Measurements from ENCODE around the gene TAF15. TPM values are rescaled to one million over a fixed set of nuclear protein-coding genes. Genes with fewer than 3 reads are reported as not detected.

Gene TAF15
- total RNA-seq = 10 to 100 TPM; 25.7 to 31.7 TPM

DNA sequence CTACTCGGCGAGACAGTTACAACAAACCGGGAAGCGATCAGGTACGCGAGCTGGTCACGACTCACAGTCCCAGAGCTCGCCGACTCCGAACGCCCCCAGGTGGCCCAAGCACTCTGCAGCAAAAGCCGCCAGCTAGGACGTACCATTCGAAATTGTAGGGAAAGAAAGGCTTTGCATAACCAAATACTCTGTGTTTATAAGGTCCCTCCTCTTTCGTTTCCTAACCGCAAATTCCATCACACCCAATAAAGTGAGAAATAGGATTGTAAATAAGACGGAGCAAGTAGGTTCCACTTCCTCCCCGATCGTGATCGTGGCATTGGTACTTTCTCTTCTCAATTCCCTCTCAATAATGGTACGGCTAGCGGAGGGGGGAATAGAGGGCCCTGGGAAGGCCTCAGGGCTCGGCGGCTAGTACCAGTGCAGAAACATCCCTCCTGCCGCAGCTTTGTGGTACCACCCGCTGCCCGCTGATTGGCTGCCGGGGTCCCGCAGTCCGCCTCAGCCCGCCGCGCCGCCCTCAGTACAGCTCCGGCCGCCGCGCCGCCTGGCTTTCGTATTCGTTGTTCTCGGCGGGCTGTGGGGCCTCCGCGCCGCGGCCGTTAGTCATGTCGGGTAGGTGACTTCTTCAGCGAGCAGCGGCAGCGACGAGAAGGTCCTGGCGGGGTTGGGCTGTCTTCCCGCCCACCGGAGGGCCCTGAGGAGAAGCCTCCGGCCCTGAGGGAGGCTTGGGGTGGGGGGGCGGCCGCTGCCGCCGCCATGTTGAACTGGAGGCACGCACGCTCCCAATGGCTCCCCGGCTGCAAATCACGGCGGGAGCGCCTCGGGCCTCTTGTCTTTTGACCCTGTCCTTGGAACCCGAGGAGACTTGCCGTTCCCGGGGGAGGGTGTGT, at the start of gene TAF15:
Gene TAF15, plus strand, starts transcription at position 523 of the 893 bp plus-strand sequence. Its CDS starts 86 bp downstream, at position 609.
- H3K36me3 ChIP-seq = no peaks in the 10 kb centered on the region
- no peaks in the 10 kb centered on the region for H3K9me3 ChIP-seq
- peaks cover 0 to 29% of the 10 kb centered on the region in 2 donors for H3K4me1 ChIP-seq
- peak within 1 kb of the TSS; percentile 82 to 92 for H3K4me3 ChIP-seq
- peak; percentile 95 for DNase-seq (ENCODE audit: low spot score)
- TF ChIP-seq, protein P1, sequence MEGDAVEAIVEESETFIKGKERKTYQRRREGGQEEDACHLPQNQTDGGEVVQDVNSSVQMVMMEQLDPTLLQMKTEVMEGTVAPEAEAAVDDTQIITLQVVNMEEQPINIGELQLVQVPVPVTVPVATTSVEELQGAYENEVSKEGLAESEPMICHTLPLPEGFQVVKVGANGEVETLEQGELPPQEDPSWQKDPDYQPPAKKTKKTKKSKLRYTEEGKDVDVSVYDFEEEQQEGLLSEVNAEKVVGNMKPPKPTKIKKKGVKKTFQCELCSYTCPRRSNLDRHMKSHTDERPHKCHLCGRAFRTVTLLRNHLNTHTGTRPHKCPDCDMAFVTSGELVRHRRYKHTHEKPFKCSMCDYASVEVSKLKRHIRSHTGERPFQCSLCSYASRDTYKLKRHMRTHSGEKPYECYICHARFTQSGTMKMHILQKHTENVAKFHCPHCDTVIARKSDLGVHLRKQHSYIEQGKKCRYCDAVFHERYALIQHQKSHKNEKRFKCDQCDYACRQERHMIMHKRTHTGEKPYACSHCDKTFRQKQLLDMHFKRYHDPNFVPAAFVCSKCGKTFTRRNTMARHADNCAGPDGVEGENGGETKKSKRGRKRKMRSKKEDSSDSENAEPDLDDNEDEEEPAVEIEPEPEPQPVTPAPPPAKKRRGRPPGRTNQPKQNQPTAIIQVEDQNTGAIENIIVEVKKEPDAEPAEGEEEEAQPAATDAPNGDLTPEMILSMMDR (IDR thresholded peaks at IDR 0.05) = peak; percentile 67 to 76
- peak within 1 kb of the TSS; percentile 92 to 99 for H3K27ac ChIP-seq
- H3K27me3 ChIP-seq = no peaks in the 10 kb centered on the region

DNA sequence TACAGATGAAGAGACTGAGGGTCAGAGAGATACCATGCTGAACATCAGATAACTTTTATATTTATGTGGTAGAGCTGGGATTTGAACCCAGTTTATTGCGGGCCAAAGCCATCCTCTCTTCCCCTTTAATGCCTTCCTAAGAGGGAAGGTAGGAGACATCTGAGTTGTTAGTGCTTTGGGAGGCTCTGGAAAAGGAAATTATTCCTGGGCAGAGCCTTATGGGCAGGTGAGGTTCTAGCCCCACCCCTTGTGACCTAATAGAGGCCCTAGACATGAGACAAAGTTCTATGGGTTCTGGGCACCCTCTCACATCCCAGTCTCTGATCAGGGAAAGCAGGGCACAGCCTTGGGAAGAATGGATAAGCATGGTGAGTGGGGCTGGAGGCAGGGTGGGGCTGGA, 48.7 kb upstream of the TAF15 start, which contains the start of gene C17orf50:
Gene C17orf50, plus strand, starts transcription at position 301 of the 400 bp plus-strand sequence. Its CDS starts 55 bp downstream, at position 356.
- Histone ChIP-seq H3K4me3 (no peak within 1 kb of the TSS), H3K9me3 (no peaks in the 10 kb centered on the region), H3K27me3 (no peaks in the 10 kb centered on the region), H3K36me3 (no peaks in the 10 kb centered on the region), H3K4me1 (peaks cover 0 to 15% of the 10 kb centered on the region in 2 donors), H3K27ac (no peak within 1 kb of the TSS)
- TF ChIP-seq, protein P1 (IDR thresholded peaks at IDR 0.05) = no peak
- no peak for DNase-seq (ENCODE audit: low spot score)

DNA sequence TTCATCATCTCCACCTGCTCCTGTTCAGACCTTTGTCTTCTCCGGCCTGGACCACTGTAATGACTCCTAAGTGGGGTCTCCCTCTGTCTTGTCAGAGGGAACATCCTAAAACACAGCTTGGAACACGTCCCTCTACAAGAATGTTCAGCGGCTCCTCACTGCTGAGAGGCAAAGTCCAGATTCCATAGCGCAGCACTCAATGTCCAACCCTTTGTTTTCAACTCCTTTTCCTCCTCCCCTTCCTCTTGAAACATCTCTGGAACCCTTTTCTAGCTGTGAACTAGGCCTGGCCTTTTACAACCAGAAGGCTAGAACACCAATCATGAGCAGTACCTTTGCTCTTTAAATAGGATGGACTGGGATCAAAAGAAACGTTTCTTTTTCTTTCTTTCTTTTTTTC, 47.7 kb upstream of the TAF15 start:
- no peaks in the 10 kb centered on the region for H3K36me3 ChIP-seq
- no peaks in the 10 kb centered on the region for H3K27me3 ChIP-seq
- H3K9me3 ChIP-seq = no peaks in the 10 kb centered on the region
- no peak for DNase-seq (ENCODE audit: low spot score)
- H3K4me3 ChIP-seq = no peak overlapping the region
- TF ChIP-seq, protein P1 (IDR thresholded peaks at IDR 0.05) = no peak
- H3K4me1 ChIP-seq = peaks cover 0 to 15% of the 10 kb centered on the region in 2 donors
- H3K27ac ChIP-seq = no peak overlapping the region

DNA sequence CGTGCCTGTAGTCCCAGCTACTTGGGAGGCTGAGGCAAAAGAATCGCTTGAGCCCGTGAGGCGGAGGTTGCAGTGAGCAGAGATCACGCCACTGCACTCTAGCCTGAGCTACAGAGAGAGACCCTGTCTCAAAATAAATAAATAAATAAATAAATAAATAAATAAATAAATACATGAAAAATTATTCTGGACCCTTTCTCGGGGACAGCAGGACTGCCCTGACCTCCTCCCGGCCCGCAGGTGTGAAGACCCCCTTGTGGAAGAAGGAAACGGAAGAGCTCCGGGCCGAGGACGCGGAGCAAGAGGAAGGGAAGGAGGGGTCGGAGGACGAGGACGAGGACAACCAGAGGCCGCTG, 45.5 kb upstream of the TAF15 start:
- H3K4me1 ChIP-seq = peaks cover 0 to 15% of the 10 kb centered on the region in 2 donors
- peak overlapping the region; percentile 38 to 62 for H3K4me3 ChIP-seq
- TF ChIP-seq, protein P1 (IDR thresholded peaks at IDR 0.05) = no peak
- no peaks in the 10 kb centered on the region for H3K27me3 ChIP-seq
- H3K36me3 ChIP-seq = no peaks in the 10 kb centered on the region
- no peaks in the 10 kb centered on the region for H3K9me3 ChIP-seq
- no peak for DNase-seq (ENCODE audit: low spot score)
- H3K27ac ChIP-seq = no peak overlapping the region

DNA sequence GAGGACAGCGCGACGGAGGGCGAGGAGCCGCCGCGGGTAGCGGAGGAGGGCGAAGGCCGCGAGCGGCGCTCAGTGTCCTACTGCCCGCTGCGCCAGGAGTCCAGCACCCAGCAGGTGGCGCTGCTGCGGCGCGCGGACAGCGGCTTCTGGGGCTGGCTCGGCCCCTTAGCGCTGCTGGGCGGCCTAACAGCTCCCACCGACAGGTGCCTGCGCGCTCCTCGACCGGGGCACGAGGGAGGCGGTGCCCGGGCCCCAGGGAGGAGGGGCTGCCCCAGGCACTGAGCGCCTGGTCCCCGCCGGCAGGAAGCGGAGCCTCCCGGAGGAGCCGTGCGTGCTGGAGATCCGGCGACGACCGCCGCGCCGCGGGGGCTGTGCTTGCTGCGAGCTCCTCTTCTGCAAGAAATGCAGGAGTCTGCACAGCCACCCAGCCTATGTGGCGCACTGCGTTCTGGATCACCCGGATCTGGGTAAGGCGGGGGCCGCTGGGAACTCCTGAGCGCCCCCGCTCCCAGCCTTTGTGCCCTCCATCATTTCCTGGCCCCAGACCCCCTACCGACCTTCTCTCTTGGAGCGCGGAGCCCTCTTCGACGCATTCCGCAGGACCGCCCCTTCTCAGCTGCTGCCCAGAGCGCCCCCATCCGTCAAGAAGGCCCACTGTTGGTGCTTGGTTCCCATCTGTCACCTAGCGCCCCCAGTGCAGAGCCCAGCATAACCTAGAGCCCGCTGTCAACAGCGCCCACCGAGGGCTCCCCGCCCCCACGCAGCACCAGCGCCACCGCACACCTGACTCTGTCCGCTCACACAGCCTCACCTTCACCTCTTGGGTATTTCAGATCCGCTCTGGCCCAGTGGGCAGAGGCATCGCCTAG, 44.9 kb upstream of the TAF15 start:
- H3K27me3 ChIP-seq = no peaks in the 10 kb centered on the region
- H3K27ac ChIP-seq = peak overlapping the region in 1 of 2 donors; percentile 46
- H3K9me3 ChIP-seq = no peaks in the 10 kb centered on the region
- DNase-seq (ENCODE audit: low spot score) = peak; percentile 81
- TF ChIP-seq, protein P1 (IDR thresholded peaks at IDR 0.05) = peak; percentile 93 to 95
- H3K36me3 ChIP-seq = no peaks in the 10 kb centered on the region
- H3K4me3 ChIP-seq = peak overlapping the region; percentile 38 to 62
- peaks cover 0 to 15% of the 10 kb centered on the region in 2 donors for H3K4me1 ChIP-seq

Measured in right atrium auricular region (tissue), 2 donors.